Gastroesophageal sphincter (tissue), 3 donors: ENCODE results near the gene PARP8.

ENCODE experiments used
- CTCF ChIP-seq, 4 experiments: fragments of 200-600 bp in 2 of 4; fragments of 450-650 bp in 2 of 4; sonication (generic) in 1 of 4; IDR thresholded peaks; one replicate each; pipeline ENCODE4 v1.5.1; 2017 to 2019; ENCODE audit warnings: antibody characterized with exemption in 4 of 4, mild to moderate bottlenecking in 2 of 4, moderate library complexity in 2 of 4
- EP300 ChIP-seq: sonication (generic); formaldehyde crosslinking; IDR thresholded peaks from one replicate; pipeline ENCODE4 v1.6.1; 2017; ENCODE audit warnings: antibody characterized with exemption, mild to moderate bottlenecking
- POLR2A ChIP-seq, 2 donors: fragments of 450-650 bp; IDR thresholded peaks; one replicate each; pipeline ENCODE4 v1.6.1; 2017; ENCODE audit warnings: antibody characterized with exemption in 2 of 2, mild to moderate bottlenecking in 2 of 2, moderate library complexity in 1 of 2
- POLR2AphosphoS5 ChIP-seq: sonication (generic); formaldehyde crosslinking; IDR thresholded peaks from one replicate; pipeline ENCODE4 v1.6.1; 2017; ENCODE audit warnings: antibody characterized with exemption

- TF ChIP-seq CTCF (IDR thresholded peaks at IDR 0.05) (no peak), POLR2A (IDR thresholded peaks at IDR 0.05) (no peak), POLR2AphosphoS5 (no peak), EP300 (no peak)
Observed at GRCh38 chr5:50822761-50823160, 156.3 kb downstream of the PARP8 start.
